ENCODE data around the gene DUXB.

Gene DUXB

DNA sequence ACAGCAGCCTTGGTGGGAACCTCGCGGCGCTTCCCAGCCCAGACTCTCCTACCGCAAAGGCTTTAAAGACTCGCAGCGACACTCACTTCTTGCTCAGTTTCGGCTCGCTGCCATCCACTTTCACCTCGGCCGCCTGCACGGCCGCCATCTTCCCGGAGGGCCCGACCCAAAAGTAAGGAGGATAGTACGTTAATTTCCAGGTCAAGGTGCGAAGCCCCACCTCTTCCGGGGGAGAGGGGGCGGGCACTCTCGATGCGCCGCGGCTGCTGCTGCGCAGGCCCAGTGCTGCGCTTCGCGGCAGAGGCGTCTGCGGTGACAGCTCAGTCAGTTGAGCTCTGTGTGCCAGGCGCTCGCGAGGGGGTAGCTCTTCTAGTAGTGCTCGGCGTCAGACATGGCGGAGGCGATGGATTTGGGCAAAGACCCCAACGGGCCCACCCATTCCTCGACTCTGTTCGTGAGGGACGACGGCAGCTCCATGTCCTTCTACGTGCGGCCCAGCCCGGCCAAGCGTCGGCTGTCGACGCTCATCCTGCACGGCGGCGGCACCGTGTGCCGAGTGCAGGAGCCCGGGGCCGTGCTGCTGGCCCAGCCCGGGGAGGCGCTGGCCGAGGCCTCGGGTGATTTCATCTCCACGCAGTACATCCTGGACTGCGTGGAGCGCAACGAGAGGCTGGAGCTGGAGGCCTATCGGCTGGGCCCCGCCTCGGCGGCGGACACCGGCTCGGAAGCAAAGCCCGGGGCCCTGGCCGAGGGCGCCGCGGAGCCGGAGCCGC, 53.6 kb downstream of the DUXB start, which contains the start of the genes KARS1 and TERF2IP:
KARS1 (minus strand) TSS at position 174 of the 773 bp plus-strand sequence; CDS start at position 148, 26 bp downstream.
TERF2IP (plus strand) TSS at position 282 of the 773 bp plus-strand sequence; CDS start at position 392, 110 bp downstream.
- H3K4me3 Mint-ChIP-seq: peak within 1 kb of the TSS; percentile 95 to 99
- H3K27ac Mint-ChIP-seq: peak within 1 kb of the TSS; percentile 98 to 99
- ATAC-seq (replicated peaks): peak; percentile 82
- H3K4me1 Mint-ChIP-seq (ENCODE audit: low read depth in 2 of 2): peaks cover 38 to 54% of the 10 kb centered on the region in 2 donors
- peak; percentile 91 to 95 (median 94) for DNase-seq
- H3K27me3 Mint-ChIP-seq: no peaks in the 10 kb centered on the region
- no peaks in the 10 kb centered on the region for H3K9me3 Mint-ChIP-seq
- H3K36me3 Mint-ChIP-seq (ENCODE audit: insufficient read depth): peaks cover 72% of the 10 kb centered on the region

DNA sequence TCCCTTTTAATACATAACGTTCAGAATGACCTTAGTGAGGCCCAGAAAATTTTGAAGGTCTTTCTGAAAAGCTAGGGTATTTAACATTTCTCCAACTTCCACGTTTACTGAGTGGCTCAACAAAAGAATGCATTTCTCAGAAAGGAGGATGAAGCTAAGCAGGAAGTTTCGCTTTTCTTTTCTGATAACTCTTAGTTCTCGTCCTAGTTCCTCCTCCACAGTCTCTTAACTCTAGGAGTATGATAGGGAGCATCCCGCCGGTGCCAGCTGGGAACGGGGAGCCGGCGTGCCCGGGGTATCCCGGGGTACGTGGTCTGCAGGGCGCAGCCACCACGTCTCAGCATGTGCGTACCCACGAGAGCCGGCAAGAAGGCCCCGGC, 54.2 kb downstream of the DUXB start:
- no peaks in the 10 kb centered on the region for H3K9me3 Mint-ChIP-seq
- DNase-seq (no peak), ATAC-seq (replicated peaks) (peak; percentile 7)
- H3K36me3 Mint-ChIP-seq (ENCODE audit: insufficient read depth): peaks cover 76% of the 10 kb centered on the region
- peak overlapping the region; percentile 95 to 99 for H3K4me3 Mint-ChIP-seq
- H3K27ac Mint-ChIP-seq: peak overlapping the region; percentile 98 to 99
- no peaks in the 10 kb centered on the region for H3K27me3 Mint-ChIP-seq
- peaks cover 38 to 54% of the 10 kb centered on the region in 2 donors for H3K4me1 Mint-ChIP-seq (ENCODE audit: low read depth in 2 of 2)

- DNase-seq (no peak), ATAC-seq (replicated peaks) (no peak)
- Mint-ChIP-seq H3K27me3 (no peaks in the 10 kb centered on the region), H3K4me3 (peak overlapping the region; percentile 58 to 74), H3K4me1 (ENCODE audit: low read depth in 2 of 2) (peaks cover 28 to 39% of the 10 kb centered on the region in 2 donors), H3K36me3 (ENCODE audit: insufficient read depth) (peaks cover 83% of the 10 kb centered on the region), H3K27ac (peak overlapping the region; percentile 59 to 78), H3K9me3 (no peaks in the 10 kb centered on the region)
Observed at GRCh38 chr16:75644240-75645012, 56.8 kb downstream of the DUXB start.

All from effector memory CD8-positive, alpha-beta T cell (primary cell).